H7 (cell line): ENCODE measurements around the gene DTNBP1. TPM values are rescaled to one million over a fixed set of nuclear protein-coding genes. Genes with fewer than 3 reads are reported as not detected.

ENCODE experiments used
- DNase-seq: peaks from one replicate; pipeline ENCODE4 v3.0.0; 2012
- H3K27me3 ChIP-seq: 2 replicates; pipeline ENCODE4 v1.6.0; 2011; ENCODE audit warnings: mild to moderate bottlenecking, low read length; ENCODE audit not compliant: control insufficient read depth, insufficient read depth
- H3K36me3 ChIP-seq: replicated peaks from 2 replicates; pipeline ENCODE4 v1.5.1; 2011; ENCODE audit warnings: low read length; ENCODE audit not compliant: control insufficient read depth, insufficient read depth
- H3K4me3 ChIP-seq: 2 replicates; pipeline ENCODE4 v1.5.1; 2011; ENCODE audit warnings: low read depth, mild to moderate bottlenecking, control low read depth, low read length, moderate library complexity; ENCODE audit not compliant: insufficient read depth
- total RNA-seq: library from RNA; depleted of rRNA; stranded (reverse); fragments of >200 nt; shearing (Covaris generic); gene quantifications from 2 replicates; pipeline ENCODE4 v1.2.3, GENCODE V29; 2014

DTNBP1 gene
- total RNA-seq, 1 experiment from 2014 or later = 3.7 TPM

- no peak for DNase-seq
- Histone ChIP-seq H3K4me3 (no peak overlapping the region), H3K36me3 (peaks cover 20% of the 10 kb centered on the region), H3K27me3 (no peaks in the 10 kb centered on the region)
Observed at GRCh38 chr6:15475872-15476271, 187.0 kb downstream of the DTNBP1 start.

DNA sequence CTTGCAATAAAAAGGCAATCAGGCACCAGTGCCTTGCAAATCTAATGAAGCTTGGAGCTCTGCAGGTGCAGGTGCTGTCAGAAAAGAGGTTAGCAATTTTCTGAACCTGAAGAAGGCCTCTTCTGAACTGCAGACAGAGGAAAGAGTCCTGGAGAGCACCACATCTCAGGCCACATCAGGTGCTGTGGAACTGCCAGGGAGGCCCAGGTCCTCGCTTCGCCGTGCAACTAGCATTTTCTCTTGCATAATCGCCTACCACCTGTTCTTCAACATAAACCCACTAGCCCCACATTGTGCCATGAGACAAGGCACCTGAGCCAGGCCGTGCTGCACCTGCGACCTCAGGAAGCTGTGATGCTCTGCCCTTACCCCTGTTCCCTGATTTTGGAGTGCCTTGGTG is 187.6 kb downstream of the DTNBP1 start:
- Histone ChIP-seq H3K36me3 (peaks cover 21% of the 10 kb centered on the region), H3K4me3 (no peak overlapping the region), H3K27me3 (no peaks in the 10 kb centered on the region)
- no peak for DNase-seq

GRCh38 chr6:15474196-15474595 is 188.6 kb downstream of the DTNBP1 start:
- H3K36me3 ChIP-seq = peaks cover 27% of the 10 kb centered on the region

GRCh38 chr6:15473741-15474161 is 189.1 kb downstream of the DTNBP1 start:
- Histone ChIP-seq H3K4me3 (no peak overlapping the region), H3K36me3 (peaks cover 30% of the 10 kb centered on the region), H3K27me3 (no peaks in the 10 kb centered on the region)
- no peak for DNase-seq

More at GRCh38 chr6:15474196-15474595, 188.6 kb downstream of the DTNBP1 start:
- no peaks in the 10 kb centered on the region for H3K27me3 ChIP-seq
- DNase-seq = no peak
- H3K4me3 ChIP-seq = no peak overlapping the region

DNA sequence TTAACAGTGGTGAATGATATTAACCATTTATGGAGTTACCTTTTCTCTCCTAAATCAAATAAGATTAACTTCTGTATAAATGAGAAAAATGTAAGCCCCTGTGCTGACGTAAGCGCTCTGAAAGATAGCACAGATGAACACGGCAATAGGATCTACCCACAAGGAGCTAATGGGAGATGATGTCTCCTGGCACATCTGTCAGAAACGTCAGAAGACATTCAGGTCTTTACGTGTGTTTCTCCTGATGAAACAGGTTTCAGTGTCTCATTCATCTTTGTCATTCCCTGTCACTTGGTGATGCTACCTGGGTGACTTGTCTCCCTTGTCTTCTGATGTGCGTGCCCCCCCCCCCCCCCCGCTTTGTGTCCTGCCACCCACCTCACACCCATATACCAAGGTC is 189.7 kb downstream of the DTNBP1 start:
- Histone ChIP-seq H3K27me3 (no peaks in the 10 kb centered on the region), H3K4me3 (no peak overlapping the region), H3K36me3 (peaks cover 34% of the 10 kb centered on the region)
- DNase-seq = no peak
